Measurements from ENCODE around the gene HMGCL. TPM values are rescaled to one million over a fixed set of nuclear protein-coding genes. Genes with fewer than 3 reads are reported as not detected.

HMGCL gene
- total and polyA plus RNA-seq, 3 donors from 2014 or later: 38.8 to 54.3 (median 48.2) TPM

- no peak overlapping the region for H3K4me3 ChIP-seq
- H3K36me3 ChIP-seq (ENCODE audit: low read depth, missing control alignments): no peaks in the 10 kb centered on the region
- no peak for DNase-seq
- H3K9me3 ChIP-seq: no peaks in the 10 kb centered on the region
- no peaks in the 10 kb centered on the region for H3K27me3 ChIP-seq
- H3K4me1 ChIP-seq: peaks cover 14% of the 10 kb centered on the region
- TF ChIP-seq, protein P1, sequence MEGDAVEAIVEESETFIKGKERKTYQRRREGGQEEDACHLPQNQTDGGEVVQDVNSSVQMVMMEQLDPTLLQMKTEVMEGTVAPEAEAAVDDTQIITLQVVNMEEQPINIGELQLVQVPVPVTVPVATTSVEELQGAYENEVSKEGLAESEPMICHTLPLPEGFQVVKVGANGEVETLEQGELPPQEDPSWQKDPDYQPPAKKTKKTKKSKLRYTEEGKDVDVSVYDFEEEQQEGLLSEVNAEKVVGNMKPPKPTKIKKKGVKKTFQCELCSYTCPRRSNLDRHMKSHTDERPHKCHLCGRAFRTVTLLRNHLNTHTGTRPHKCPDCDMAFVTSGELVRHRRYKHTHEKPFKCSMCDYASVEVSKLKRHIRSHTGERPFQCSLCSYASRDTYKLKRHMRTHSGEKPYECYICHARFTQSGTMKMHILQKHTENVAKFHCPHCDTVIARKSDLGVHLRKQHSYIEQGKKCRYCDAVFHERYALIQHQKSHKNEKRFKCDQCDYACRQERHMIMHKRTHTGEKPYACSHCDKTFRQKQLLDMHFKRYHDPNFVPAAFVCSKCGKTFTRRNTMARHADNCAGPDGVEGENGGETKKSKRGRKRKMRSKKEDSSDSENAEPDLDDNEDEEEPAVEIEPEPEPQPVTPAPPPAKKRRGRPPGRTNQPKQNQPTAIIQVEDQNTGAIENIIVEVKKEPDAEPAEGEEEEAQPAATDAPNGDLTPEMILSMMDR (IDR thresholded peaks at IDR 0.05): no peak
- TF ChIP-seq POLR2A (IDR thresholded peaks at IDR 0.05): no peak
- whole genome bisulfite sequencing, 2 donors: 87 to 88% methylated on average over 10 of the region's 10 CpGs
- H3K27ac ChIP-seq: no peak overlapping the region
- intact Hi-C loops (cut with DNase I; ENCODE audit: low total_unique reads): no loop called here
These were observed 52.4 kb downstream of the HMGCL start for GRCh38 chr1:23772854-23773242.

- Histone ChIP-seq H3K4me1 (peaks cover 10% of the 10 kb centered on the region), H3K27me3 (no peaks in the 10 kb centered on the region), H3K27ac (no peak overlapping the region), H3K36me3 (ENCODE audit: low read depth, missing control alignments) (no peaks in the 10 kb centered on the region), H3K9me3 (no peaks in the 10 kb centered on the region), H3K4me3 (no peak overlapping the region)
- DNase-seq: peak; percentile 96
- TF ChIP-seq POLR2A (IDR thresholded peaks at IDR 0.05): no peak
- TF ChIP-seq, protein P1 (IDR thresholded peaks at IDR 0.05): peak; percentile 56 to 90 (median 85)
- WGBS, 2 donors: 17 to 25% methylated on average over 14 of the region's 14 CpGs
- intact Hi-C loops (cut with DNase I; ENCODE audit: low total_unique reads): no loop called here
These were observed 53.0 kb downstream of the HMGCL start for GRCh38 chr1:23772049-23772853.

- Histone ChIP-seq H3K4me1 (peaks cover 8% of the 10 kb centered on the region), H3K36me3 (ENCODE audit: low read depth, missing control alignments) (no peaks in the 10 kb centered on the region), H3K9me3 (no peaks in the 10 kb centered on the region), H3K27ac (no peak overlapping the region), H3K4me3 (no peak overlapping the region), H3K27me3 (no peaks in the 10 kb centered on the region)
- intact Hi-C loops (cut with DNase I; ENCODE audit: low total_unique reads): no loop called here
- TF ChIP-seq, protein P1 (IDR thresholded peaks at IDR 0.05): no peak
- TF ChIP-seq POLR2A (IDR thresholded peaks at IDR 0.05): no peak
- DNase-seq: no peak
- 88 to 93% methylated on average over 5 of the region's 5 CpGs for WGBS, 2 donors
These were observed 56.5 kb downstream of the HMGCL start for GRCh38 chr1:23768733-23769132.

DNA sequence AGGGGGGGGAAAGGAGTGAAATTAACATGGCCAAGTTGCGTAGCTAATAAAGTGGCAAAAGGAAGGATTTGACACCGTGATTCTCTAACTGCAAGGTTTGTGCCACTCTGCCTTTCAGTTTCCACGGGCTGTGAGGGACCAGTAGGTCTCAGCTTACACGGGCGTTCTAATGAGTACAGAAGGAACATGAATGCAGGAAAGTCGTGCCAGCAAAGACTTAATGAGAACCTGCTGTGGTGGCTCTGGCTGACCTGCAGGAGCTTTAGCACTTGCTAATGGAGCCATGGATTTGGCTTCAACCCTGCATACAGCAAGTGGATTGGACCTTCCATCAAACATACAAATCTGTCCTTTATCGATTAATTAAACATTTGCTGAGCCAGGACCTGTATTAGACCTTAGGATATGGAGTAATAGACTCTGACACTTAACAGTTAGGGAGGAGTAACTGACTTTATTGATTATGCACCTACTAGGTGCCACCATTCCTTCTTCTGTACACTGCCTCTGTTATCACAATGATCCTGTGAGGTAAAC is 62.1 kb downstream of the HMGCL start:
- Histone ChIP-seq H3K4me3 (no peak overlapping the region), H3K27ac (no peak overlapping the region), H3K27me3 (no peaks in the 10 kb centered on the region), H3K9me3 (no peaks in the 10 kb centered on the region), H3K4me1 (no peaks in the 10 kb centered on the region), H3K36me3 (ENCODE audit: low read depth, missing control alignments) (no peaks in the 10 kb centered on the region)
- DNase-seq: no peak
- WGBS, 2 donors: 40 to 80% methylated on average over 7 of the region's 7 CpGs
- TF ChIP-seq, protein P1 (IDR thresholded peaks at IDR 0.05): no peak
- TF ChIP-seq POLR2A (IDR thresholded peaks at IDR 0.05): no peak
- intact Hi-C loops (cut with DNase I; ENCODE audit: low total_unique reads): no loop called here
